ENCODE measurements around the gene TBC1D22B. TPM values are rescaled to one million over a fixed set of nuclear protein-coding genes. Genes with fewer than 3 reads are reported as not detected.

The TBC1D22B gene
- total RNA-seq, 4 donors from 2014 or later: 14.2 to 19.6 (median 18.4) TPM

GRCh38 chr6:37277001-37277409, 19.4 kb downstream of the TBC1D22B start:
- peaks cover 9% of the 10 kb centered on the region for H3K36me3 ChIP-seq
- H3K4me1 ChIP-seq: peaks cover 7% of the 10 kb centered on the region
- H3K27me3 ChIP-seq: no peaks in the 10 kb centered on the region
- DNase-seq (ENCODE audit: low spot score in 2 of 2): no peak
- TF ChIP-seq POLR2AphosphoS5 (IDR thresholded peaks at IDR 0.05) (no peak), POLR2A (IDR thresholded peaks at IDR 0.05) (no peak)
- no peak overlapping the region for H3K27ac ChIP-seq
- no peak overlapping the region for H3K4me3 ChIP-seq
- H3K9me3 ChIP-seq: no peaks in the 10 kb centered on the region
- WGBS: 88% methylated on average over 6 of the region's 6 CpGs

DNA sequence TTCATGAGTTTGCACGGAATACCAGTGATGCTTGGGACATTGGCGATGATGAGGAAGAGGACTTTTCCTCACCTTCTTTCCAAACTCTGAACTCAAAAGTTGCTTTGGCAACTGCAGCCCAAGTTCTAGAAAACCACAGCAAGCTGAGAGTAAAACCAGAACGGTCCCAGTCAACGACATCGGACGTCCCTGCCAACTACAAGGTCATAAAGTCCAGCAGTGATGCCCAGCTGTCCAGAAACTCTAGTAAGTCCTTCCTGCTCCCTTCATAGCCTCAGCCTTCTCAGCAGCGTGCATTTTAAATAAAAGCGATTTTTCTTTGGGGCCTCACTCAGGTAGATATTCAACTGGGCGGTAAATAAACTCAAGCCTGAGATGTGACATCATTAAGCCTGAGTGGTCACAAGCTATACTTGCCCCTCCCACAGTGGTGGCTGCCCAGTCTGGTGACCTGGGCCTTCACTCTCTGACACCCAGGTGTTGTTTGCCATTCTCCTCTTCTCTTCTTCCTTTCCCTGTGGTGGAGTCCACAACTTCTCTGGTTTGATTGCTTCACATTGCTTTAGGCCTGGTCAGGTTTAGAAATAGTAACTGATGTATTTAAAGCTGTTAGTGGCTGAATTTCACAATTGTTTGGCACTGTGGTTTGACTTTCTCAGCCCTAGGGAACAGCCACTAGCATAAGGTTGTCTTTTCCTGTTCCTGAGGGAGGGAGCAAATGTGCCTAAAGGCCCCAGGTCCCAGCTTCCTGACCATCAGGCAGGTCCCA, 22.0 kb downstream of the TBC1D22B start:
- no peaks in the 10 kb centered on the region for H3K9me3 ChIP-seq
- no peak for DNase-seq (ENCODE audit: low spot score in 2 of 2)
- peak in 1 of 3 donors; percentile 44 for TF ChIP-seq POLR2AphosphoS5 (IDR thresholded peaks at IDR 0.05)
- TF ChIP-seq, protein P1, sequence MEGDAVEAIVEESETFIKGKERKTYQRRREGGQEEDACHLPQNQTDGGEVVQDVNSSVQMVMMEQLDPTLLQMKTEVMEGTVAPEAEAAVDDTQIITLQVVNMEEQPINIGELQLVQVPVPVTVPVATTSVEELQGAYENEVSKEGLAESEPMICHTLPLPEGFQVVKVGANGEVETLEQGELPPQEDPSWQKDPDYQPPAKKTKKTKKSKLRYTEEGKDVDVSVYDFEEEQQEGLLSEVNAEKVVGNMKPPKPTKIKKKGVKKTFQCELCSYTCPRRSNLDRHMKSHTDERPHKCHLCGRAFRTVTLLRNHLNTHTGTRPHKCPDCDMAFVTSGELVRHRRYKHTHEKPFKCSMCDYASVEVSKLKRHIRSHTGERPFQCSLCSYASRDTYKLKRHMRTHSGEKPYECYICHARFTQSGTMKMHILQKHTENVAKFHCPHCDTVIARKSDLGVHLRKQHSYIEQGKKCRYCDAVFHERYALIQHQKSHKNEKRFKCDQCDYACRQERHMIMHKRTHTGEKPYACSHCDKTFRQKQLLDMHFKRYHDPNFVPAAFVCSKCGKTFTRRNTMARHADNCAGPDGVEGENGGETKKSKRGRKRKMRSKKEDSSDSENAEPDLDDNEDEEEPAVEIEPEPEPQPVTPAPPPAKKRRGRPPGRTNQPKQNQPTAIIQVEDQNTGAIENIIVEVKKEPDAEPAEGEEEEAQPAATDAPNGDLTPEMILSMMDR (IDR thresholded peaks at IDR 0.05): no peak
- H3K27me3 ChIP-seq: no peaks in the 10 kb centered on the region
- peaks cover 34% of the 10 kb centered on the region for H3K36me3 ChIP-seq
- H3K27ac ChIP-seq: no peak overlapping the region
- H3K4me3 ChIP-seq: no peak overlapping the region
- WGBS: 86% methylated on average over 9 of the region's 9 CpGs
- peaks cover 10% of the 10 kb centered on the region for H3K4me1 ChIP-seq

DNA sequence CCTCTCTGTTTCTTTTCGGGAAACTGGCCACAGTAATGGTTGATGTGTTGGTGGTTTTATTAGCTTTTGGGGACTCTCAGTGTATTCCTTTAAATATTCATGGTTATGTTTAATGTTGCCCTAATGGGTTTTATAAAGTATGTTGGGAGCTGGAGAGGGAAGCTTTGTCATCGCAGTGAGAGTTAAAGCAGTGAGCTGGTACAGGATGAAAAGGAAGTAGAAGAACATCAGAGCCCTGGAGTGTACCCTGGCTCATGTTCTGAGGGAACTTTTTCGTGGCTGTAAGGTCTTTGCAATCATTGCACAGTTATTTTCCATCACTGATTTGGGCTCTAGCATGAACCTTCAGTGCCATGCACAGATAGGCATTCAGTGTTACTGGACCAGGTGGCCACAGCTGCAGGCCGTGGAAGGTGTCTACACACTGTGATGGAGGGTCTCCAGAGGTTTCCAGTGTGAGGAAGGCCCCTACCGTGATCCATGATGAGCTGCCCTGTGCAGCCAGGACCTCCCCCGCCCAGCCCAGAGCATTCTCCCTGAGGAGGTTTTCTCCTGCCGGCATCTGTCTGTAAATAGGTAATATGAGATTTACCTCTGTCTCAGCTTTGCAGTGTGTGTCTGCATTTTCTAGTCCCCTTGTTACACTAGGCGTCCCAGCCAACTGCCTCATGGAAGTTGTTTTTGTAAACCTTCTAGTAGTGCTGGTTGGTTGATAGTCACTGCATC, 22.8 kb downstream of the TBC1D22B start:
- no peak for DNase-seq (ENCODE audit: low spot score in 2 of 2)
- Histone ChIP-seq H3K27ac (no peak overlapping the region), H3K4me1 (peaks cover 10% of the 10 kb centered on the region), H3K27me3 (no peaks in the 10 kb centered on the region), H3K4me3 (no peak overlapping the region), H3K36me3 (peaks cover 41% of the 10 kb centered on the region), H3K9me3 (no peaks in the 10 kb centered on the region)
- TF ChIP-seq, protein P1 (IDR thresholded peaks at IDR 0.05): no peak
- no peak for TF ChIP-seq POLR2A (IDR thresholded peaks at IDR 0.05)
- no peak for TF ChIP-seq POLR2AphosphoS5 (IDR thresholded peaks at IDR 0.05)
- TF ChIP-seq EP300 (IDR thresholded peaks at IDR 0.05): no peak
- 88% methylated on average over 8 of the region's 8 CpGs for WGBS

DNA sequence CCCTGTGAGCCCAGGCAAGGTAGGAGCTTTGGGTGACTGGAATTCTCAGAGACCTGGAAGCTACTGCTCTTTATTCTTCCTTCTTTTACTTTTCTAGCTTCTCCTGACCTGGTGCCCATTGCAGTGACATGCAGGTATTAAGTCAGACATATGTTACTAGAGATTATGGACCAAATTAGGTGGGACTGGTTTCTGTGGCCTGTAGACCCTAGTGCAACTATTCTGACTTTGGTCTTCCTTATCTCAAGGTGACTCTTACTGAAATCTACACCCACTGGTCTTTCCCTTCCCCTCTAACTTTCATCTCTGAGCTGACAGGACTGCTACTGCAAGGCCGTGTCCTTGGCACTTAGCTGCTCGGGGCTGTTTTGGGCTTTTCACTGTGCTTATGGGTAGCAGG, 24.8 kb downstream of the TBC1D22B start:
- H3K9me3 ChIP-seq: no peaks in the 10 kb centered on the region
- H3K36me3 ChIP-seq: peaks cover 62% of the 10 kb centered on the region
- peaks cover 10% of the 10 kb centered on the region for H3K4me1 ChIP-seq
- TF ChIP-seq EP300 (IDR thresholded peaks at IDR 0.05): no peak
- no peak for TF ChIP-seq POLR2AphosphoS5 (IDR thresholded peaks at IDR 0.05)
- TF ChIP-seq, protein P1 (IDR thresholded peaks at IDR 0.05): no peak
- TF ChIP-seq POLR2A (IDR thresholded peaks at IDR 0.05): no peak
- H3K27me3 ChIP-seq: no peaks in the 10 kb centered on the region
- no peak overlapping the region for H3K27ac ChIP-seq
- WGBS: 92% methylated on average over 2 of the region's 2 CpGs
- no peak for DNase-seq (ENCODE audit: low spot score in 2 of 2)
- no peak overlapping the region for H3K4me3 ChIP-seq

DNA sequence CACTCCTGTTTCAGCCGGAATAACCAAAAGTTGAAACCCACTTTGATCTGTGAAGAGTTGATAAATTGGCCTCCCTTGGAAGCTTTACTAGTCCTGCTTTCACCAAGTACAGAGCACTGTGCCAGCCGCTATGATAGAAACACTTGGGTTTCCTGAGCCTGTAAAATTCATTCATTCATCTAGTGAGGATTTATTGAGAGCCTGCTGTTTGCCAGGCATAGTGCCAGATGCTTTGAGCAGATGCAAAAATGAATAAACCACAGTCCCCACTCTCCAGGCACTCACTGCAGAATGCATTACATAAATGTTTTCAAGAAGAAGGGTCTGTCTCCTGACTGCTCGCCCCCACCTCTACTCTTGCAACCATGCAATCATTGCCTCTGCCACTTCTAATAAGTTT, 25.7 kb downstream of the TBC1D22B start:
- Histone ChIP-seq H3K4me1 (peaks cover 10% of the 10 kb centered on the region), H3K4me3 (no peak overlapping the region), H3K27ac (no peak overlapping the region), H3K36me3 (peaks cover 69% of the 10 kb centered on the region), H3K27me3 (no peaks in the 10 kb centered on the region), H3K9me3 (no peaks in the 10 kb centered on the region)
- DNase-seq (ENCODE audit: low spot score in 2 of 2): no peak
- TF ChIP-seq, protein P1 (IDR thresholded peaks at IDR 0.05): no peak
- TF ChIP-seq POLR2A (IDR thresholded peaks at IDR 0.05) (no peak), POLR2AphosphoS5 (IDR thresholded peaks at IDR 0.05) (no peak), EP300 (IDR thresholded peaks at IDR 0.05) (no peak)
- 85% methylated on average over 3 of the region's 3 CpGs for WGBS
